OCI-LY7 (cell line): ENCODE measurements around the gene SERPINA1. TPM values are rescaled to one million over a fixed set of nuclear protein-coding genes. Genes with fewer than 3 reads are reported as not detected.

Experiments used
- BruUV-seq: library from RNA; stranded (reverse); fragments of 400-500 nt; replicated peaks from 2 replicates; lab custom pipeline; 2021; lab: Mats Ljungman, UMichigan
- CTCF ChIA-PET: fragments of 300-600 bp; sonication (Branson Sonifier 250); formaldehyde crosslinking; loops from one replicate; lab custom pipeline; 2022; ENCODE audit warnings: antibody characterized with exemption; ENCODE audit not compliant: unreplicated experiment; lab: Charles Lee
- POLR2A ChIA-PET: fragments of 300-600 bp; sonication (Branson Sonifier 250); formaldehyde crosslinking; loops from one replicate; lab custom pipeline; 2022; ENCODE audit warnings: antibody characterized with exemption; lab: Charles Lee
- DNase-seq: peaks from one replicate; pipeline ENCODE4 v3.0.0-alpha.2; 2015; ENCODE audit warnings: low spot score
- H2AFZ ChIP-seq: fragments of 200-600 bp; sonication (generic), shearing (Covaris generic); 2 replicates; pipeline ENCODE4 v1.6.1; 2014; ENCODE audit warnings: mild to moderate bottlenecking, antibody characterized with exemption, low read length, moderate library complexity
- H3K27ac ChIP-seq: fragments of 200-600 bp; sonication (generic); 2 replicates; pipeline ENCODE4 v1.5.1; 2014; ENCODE audit warnings: mixed run types, low read depth, mild to moderate bottlenecking, moderate library complexity, low read length, inconsistent platforms; ENCODE audit not compliant: poor library complexity, severe bottlenecking
- H3K36me3 ChIP-seq: fragments of 200-600 bp; sonication (generic); 2 replicates; pipeline ENCODE4 v1.6.1; 2014; ENCODE audit warnings: mild to moderate bottlenecking, antibody characterized with exemption, low read length, moderate library complexity, mixed read lengths; ENCODE audit not compliant: insufficient read depth
- H3K4me1 ChIP-seq: fragments of 200-600 bp; sonication (generic); 2 replicates; pipeline ENCODE4 v1.5.1; 2014; ENCODE audit warnings: mild to moderate bottlenecking, low read length; ENCODE audit not compliant: insufficient read depth, poor library complexity, severe bottlenecking
- H3K4me2 ChIP-seq: fragments of 200-600 bp; sonication (generic); 2 replicates; pipeline ENCODE4 v1.6.1; 2014; ENCODE audit warnings: mild to moderate bottlenecking, low read length
- H3K4me3 ChIP-seq: fragments of 200-600 bp; sonication (generic); 2 replicates; pipeline ENCODE4 v1.5.1; 2014; ENCODE audit warnings: mild to moderate bottlenecking, low read depth, low read length; ENCODE audit not compliant: poor library complexity, severe bottlenecking
- H3K79me2 ChIP-seq: fragments of 200-600 bp; sonication (generic); 2 replicates; pipeline ENCODE4 v1.6.1; 2016; ENCODE audit warnings: low read depth, mild to moderate bottlenecking, low read length, moderate library complexity, mixed read lengths; ENCODE audit not compliant: insufficient read depth
- H3K9me2 ChIP-seq: fragments of 200-600 bp; sonication (generic); 2 replicates; pipeline ENCODE4 v1.6.1; 2016; ENCODE audit warnings: mild to moderate bottlenecking, low read length, mixed read lengths; ENCODE audit not compliant: insufficient read depth
- H3K9me3 ChIP-seq: fragments of 200-600 bp; sonication (generic); 2 replicates; pipeline ENCODE4 v1.6.1; 2014; ENCODE audit warnings: mild to moderate bottlenecking, mixed run types, low read length, mixed read lengths
- H4K20me1 ChIP-seq: fragments of 200-600 bp; sonication (generic); 2 replicates; pipeline ENCODE4 v1.6.1; 2014; ENCODE audit warnings: mild to moderate bottlenecking, antibody characterized with exemption, low read length, moderate library complexity, mixed read lengths; ENCODE audit not compliant: insufficient read depth
- CTCF ChIP-seq: fragments of 200-600 bp; sonication (generic); conservative IDR thresholded peaks from 2 replicates; pipeline ENCODE4 v1.5.1; 2014; ENCODE audit warnings: mild to moderate bottlenecking, antibody characterized with exemption, low read length, moderate library complexity, mixed read lengths
- EZH2phosphoT487 ChIP-seq: fragments of 200-600 bp; sonication (generic); IDR thresholded peaks from 2 replicates; pipeline ENCODE4 v1.6.1; 2018; ENCODE audit warnings: low read depth, borderline replicate concordance, mild to moderate bottlenecking, mixed run types, antibody characterized with exemption, low read length, moderate library complexity, mixed read lengths
- intact Hi-C: fragments of 100-400 bp; cut with micrococcal nuclease; formaldehyde crosslinking; loops from one replicate; pipeline ENCODE4 v1.10.0; 2022; ENCODE audit not compliant: unreplicated experiment
- total RNA-seq, 2 experiments: library from RNA; depleted of rRNA in 1 of 2; stranded (reverse); fragments of >200 nt in 1 of 2; shearing (Covaris generic) in 1 of 2; gene quantifications; 2 replicates each; pipeline ENCODE4 v1.2.3, GENCODE V29; 2014 to 2022

SERPINA1 gene
- total RNA-seq, 2 experiments from 2014 or later, result not detected

GRCh38 chr14:94332587-94332986 lies 55.8 kb downstream of the SERPINA1 start:
- no peak overlapping the region for H3K27ac ChIP-seq
- no peaks in the 10 kb centered on the region for H3K9me2 ChIP-seq
- CTCF ChIA-PET, result no interaction called here
- intact Hi-C loops, result no loop called here
- H3K4me3 ChIP-seq, result no peak overlapping the region
- H3K9me3 ChIP-seq, result no peaks in the 10 kb centered on the region
- no peaks in the 10 kb centered on the region for H3K4me1 ChIP-seq
- no peak overlapping the region for H2AFZ ChIP-seq
- BruUV-seq, result no TSS peak
- no peak for TF ChIP-seq CTCF
- no peak for TF ChIP-seq EZH2phosphoT487
- H3K4me2 ChIP-seq, result no peak overlapping the region
- POLR2A ChIA-PET, result no interaction called here
- no peak for DNase-seq
- no peaks in the 10 kb centered on the region for H4K20me1 ChIP-seq
- H3K36me3 ChIP-seq, result no peaks in the 10 kb centered on the region
- no peaks in the 10 kb centered on the region for H3K79me2 ChIP-seq

- CTCF ChIA-PET, result no interaction called here
- Histone ChIP-seq H2AFZ (no peak overlapping the region), H4K20me1 (no peaks in the 10 kb centered on the region), H3K4me3 (no peak overlapping the region), H3K79me2 (no peaks in the 10 kb centered on the region), H3K36me3 (no peaks in the 10 kb centered on the region), H3K4me1 (no peaks in the 10 kb centered on the region), H3K9me2 (no peaks in the 10 kb centered on the region), H3K27ac (no peak overlapping the region), H3K9me3 (no peaks in the 10 kb centered on the region), H3K4me2 (no peak overlapping the region)
- intact Hi-C loops, result no loop called here
- POLR2A ChIA-PET, result no interaction called here
- no TSS peak for BruUV-seq
- no peak for DNase-seq
- no peak for TF ChIP-seq CTCF
- TF ChIP-seq EZH2phosphoT487, result no peak
Measured at GRCh38 chr14:94332063-94332583, 56.3 kb downstream of the SERPINA1 start.

- TF ChIP-seq EZH2phosphoT487 (no peak), CTCF (no peak)
- BruUV-seq, result no TSS peak
- H3K79me2 ChIP-seq, result no peaks in the 10 kb centered on the region
- CTCF ChIA-PET, result no interaction called here
- H3K9me2 ChIP-seq, result no peaks in the 10 kb centered on the region; the same call in 1 of the 2 replicates
- H4K20me1 ChIP-seq, result no peaks in the 10 kb centered on the region
- H3K4me2 ChIP-seq, result no peak overlapping the region
- no peaks in the 10 kb centered on the region for H3K4me1 ChIP-seq
- POLR2A ChIA-PET, result no interaction called here
- H3K9me3 ChIP-seq, result no peaks in the 10 kb centered on the region
- H3K36me3 ChIP-seq, result no peaks in the 10 kb centered on the region
- no peak for DNase-seq
- intact Hi-C loops, result no loop called here
- H3K4me3 ChIP-seq, result no peak overlapping the region
- no peak overlapping the region for H3K27ac ChIP-seq
- no peak overlapping the region for H2AFZ ChIP-seq
Measured at GRCh38 chr14:94331462-94331861, 56.9 kb downstream of the SERPINA1 start.
